ENCODE measurements around the gene DHDDS. TPM values are rescaled to one million over a fixed set of nuclear protein-coding genes. Genes with fewer than 3 reads are reported as not detected.

The DHDDS gene
- total RNA-seq, 1 experiment from 2014 or later = 41.4 TPM

DNA sequence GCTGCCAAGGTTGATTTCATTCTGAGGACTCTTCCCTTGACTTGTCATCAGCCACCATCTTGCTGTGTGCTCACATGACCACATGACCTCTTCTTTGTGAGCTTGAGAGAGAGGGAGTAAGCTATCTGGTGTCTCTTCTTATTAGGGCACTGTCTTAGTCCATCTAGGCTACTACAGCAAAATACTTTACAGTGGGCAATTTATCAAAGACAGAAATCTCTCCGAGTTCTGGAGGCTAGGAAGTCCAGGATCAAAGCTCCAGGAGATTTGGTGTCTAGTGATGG lies 85.6 kb downstream of the DHDDS start:
- H2AFZ ChIP-seq = no peak overlapping the region
- CTCF ChIA-PET = interaction anchor here (0.6 kb wide), 1 partner anchor 16 kb away, joined by 10 read pairs; no protein-coding TSS in a partner anchor
- DNase-seq = no peak

GRCh38 chr1:26518355-26518754 lies 86.2 kb downstream of the DHDDS start:
- no peak overlapping the region for H3K27ac ChIP-seq
- TF ChIP-seq EZH2 (IDR thresholded peaks at IDR 0.05; ENCODE audit: low read depth) = no peak
- TF ChIP-seq CTCF (conservative IDR thresholded peaks at IDR 0.05) = no peak
- no peaks in the 10 kb centered on the region for H3K9me2 ChIP-seq (ENCODE audit: insufficient read depth)
- no peaks in the 10 kb centered on the region for H4K20me1 ChIP-seq (ENCODE audit: insufficient read depth)
- no peaks in the 10 kb centered on the region for H3K36me3 ChIP-seq (ENCODE audit: low read depth)
- no peak overlapping the region for H3K4me3 ChIP-seq
- no TSS peak for BruUV-seq (replicated peaks)
- H2AFZ ChIP-seq = no peak overlapping the region
- H3K4me2 ChIP-seq = no peak overlapping the region
- intact Hi-C loops (cut with micrococcal nuclease; ENCODE audit: unreplicated experiment) = no loop called here
- ChIA-PET POLR2A (ENCODE audit: unreplicated experiment) (no interaction called here), CTCF (no interaction called here)
- no peak for DNase-seq
- H3F3A ChIP-seq (ENCODE audit: insufficient read depth, low read depth) = no peaks in the 10 kb centered on the region
- no peaks in the 10 kb centered on the region for H3K4me1 ChIP-seq (replicated peaks; ENCODE audit: insufficient read depth)
- no peaks in the 10 kb centered on the region for H3K27me3 ChIP-seq (ENCODE audit: insufficient read depth, low read depth)
- no peaks in the 10 kb centered on the region for H3K9me3 ChIP-seq (ENCODE audit: insufficient read depth, low read depth)
- no peaks in the 10 kb centered on the region for H3K79me2 ChIP-seq (ENCODE audit: low read depth)

More for the DNA sequence above, 85.6 kb downstream of the DHDDS start:
- intact Hi-C loops (cut with micrococcal nuclease; ENCODE audit: unreplicated experiment) = no loop called here
- Histone ChIP-seq H3K9me3 (ENCODE audit: insufficient read depth, low read depth) (no peaks in the 10 kb centered on the region), H3K79me2 (ENCODE audit: low read depth) (no peaks in the 10 kb centered on the region), H3K27ac (no peak overlapping the region), H3K4me3 (no peak overlapping the region), H3F3A (ENCODE audit: insufficient read depth, low read depth) (no peaks in the 10 kb centered on the region), H3K36me3 (ENCODE audit: low read depth) (no peaks in the 10 kb centered on the region), H3K4me2 (no peak overlapping the region), H3K9me2 (ENCODE audit: insufficient read depth) (no peaks in the 10 kb centered on the region), H4K20me1 (ENCODE audit: insufficient read depth) (no peaks in the 10 kb centered on the region), H3K4me1 (replicated peaks; ENCODE audit: insufficient read depth) (no peaks in the 10 kb centered on the region), H3K27me3 (ENCODE audit: insufficient read depth, low read depth) (no peaks in the 10 kb centered on the region)
- no TSS peak for BruUV-seq (replicated peaks)
- POLR2A ChIA-PET (ENCODE audit: unreplicated experiment) = no interaction called here
- TF ChIP-seq CTCF (conservative IDR thresholded peaks at IDR 0.05) (no peak), EZH2 (IDR thresholded peaks at IDR 0.05; ENCODE audit: low read depth) (no peak)

- Histone ChIP-seq H3K9me2 (ENCODE audit: insufficient read depth) (no peaks in the 10 kb centered on the region), H2AFZ (no peak overlapping the region), H3K79me2 (ENCODE audit: low read depth) (no peaks in the 10 kb centered on the region), H3K4me2 (no peak overlapping the region), H3K36me3 (ENCODE audit: low read depth) (no peaks in the 10 kb centered on the region), H4K20me1 (ENCODE audit: insufficient read depth) (no peaks in the 10 kb centered on the region), H3K9me3 (ENCODE audit: insufficient read depth, low read depth) (no peaks in the 10 kb centered on the region), H3F3A (ENCODE audit: insufficient read depth, low read depth) (no peaks in the 10 kb centered on the region), H3K4me3 (no peak overlapping the region), H3K27me3 (ENCODE audit: insufficient read depth, low read depth) (no peaks in the 10 kb centered on the region), H3K27ac (no peak overlapping the region), H3K4me1 (replicated peaks; ENCODE audit: insufficient read depth) (no peaks in the 10 kb centered on the region)
- DNase-seq = no peak
- intact Hi-C loops (cut with micrococcal nuclease; ENCODE audit: unreplicated experiment) = no loop called here
- ChIA-PET CTCF (no interaction called here), POLR2A (ENCODE audit: unreplicated experiment) (no interaction called here)
- TF ChIP-seq EZH2 (IDR thresholded peaks at IDR 0.05; ENCODE audit: low read depth) (no peak), CTCF (conservative IDR thresholded peaks at IDR 0.05) (no peak)
- BruUV-seq (replicated peaks) = no TSS peak
Measured at GRCh38 chr1:26520339-26520738, 88.2 kb downstream of the DHDDS start.

Other genes starting within 250 kb of the DHDDS start
- 0.24 TPM in 1 of 2 replicates, not detected in the other for gene CATSPER4, start 241.7 kb upstream of the DHDDS start, total RNA-seq (2021)
- gene CEP85, start 198.1 kb upstream of the DHDDS start, total RNA-seq (2021) = 34.0 and 42.5 TPM in 2 replicates
- gene SH3BGRL3, start 152.2 kb upstream of the DHDDS start, total RNA-seq (2021) = 168 and 206 TPM in 2 replicates
- 57.2 and 59.9 TPM in 2 replicates for gene UBXN11, start 125.7 kb upstream of the DHDDS start, total RNA-seq (2021)
- gene CD52, start 114.4 kb upstream of the DHDDS start, total RNA-seq (2021) = 1.2 TPM in 1 of 2 replicates, not detected in the other
- 21.7 and 24.6 TPM in 2 replicates for gene CRYBG2, start 78.2 kb upstream of the DHDDS start, total RNA-seq (2021)
- not detected in 2 replicates for gene ZNF683, start 59.6 kb upstream of the DHDDS start, total RNA-seq (2021)
- not detected in 2 replicates for gene LIN28A, start 21.5 kb upstream of the DHDDS start, total RNA-seq (2021)
- 515 and 629 TPM in 2 replicates for gene HMGN2, start 40.1 kb downstream of the DHDDS start, total RNA-seq (2021)
- gene RPS6KA1, start 97.4 kb downstream of the DHDDS start, total RNA-seq (2021) = 60.5 and 68.5 TPM in 2 replicates